GM21367 (cell line): ENCODE data around the gene INO80D.

Experiments used
- ATAC-seq: cut with Tn5 transposase; IDR thresholded peaks from one replicate; pipeline ENCODE4 v1.9.1; 2021; ENCODE audit not compliant: unreplicated experiment

The INO80D gene

DNA sequence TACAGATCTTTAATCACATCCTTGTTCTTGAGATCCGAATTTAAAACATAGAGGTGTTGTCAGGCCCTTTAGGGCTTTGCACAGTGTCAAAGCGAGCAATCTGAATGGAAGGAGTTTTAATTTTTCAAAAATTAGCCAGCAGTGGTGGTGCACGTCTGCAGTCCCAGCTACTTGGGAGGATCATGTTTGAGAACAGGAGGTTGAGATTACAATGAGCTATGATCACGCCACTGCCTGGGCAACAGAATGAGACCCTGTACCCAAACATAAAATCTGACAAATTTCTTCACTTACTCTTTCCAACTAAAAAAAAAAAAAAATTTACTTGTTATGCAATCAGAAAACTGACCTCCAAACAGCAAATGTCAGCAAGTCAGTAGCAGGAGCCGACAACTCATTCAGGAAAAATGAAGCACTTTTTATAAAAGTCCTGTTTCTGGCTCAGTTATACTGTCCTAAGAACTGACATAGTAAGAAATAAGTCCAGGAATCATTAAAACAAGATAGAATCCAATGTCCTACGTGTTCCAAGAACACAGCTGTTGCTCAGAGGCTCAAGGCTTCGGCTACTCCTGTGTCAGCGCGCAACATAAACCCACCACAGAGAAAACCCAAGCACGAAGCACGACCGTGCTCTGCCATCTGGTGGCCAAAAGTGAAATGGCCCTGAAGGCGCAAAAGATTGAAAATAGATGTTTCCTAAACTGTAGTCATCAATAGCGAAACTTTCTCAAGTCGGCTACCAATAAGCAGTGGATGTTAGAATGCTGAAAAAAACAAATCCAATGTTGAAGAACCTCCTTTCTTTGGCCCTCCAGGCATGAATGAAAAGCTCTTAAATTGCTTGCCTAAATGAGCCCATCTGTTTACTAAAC, 138.1 kb downstream of the INO80D start:
- ATAC-seq, result peak; percentile 94

DNA sequence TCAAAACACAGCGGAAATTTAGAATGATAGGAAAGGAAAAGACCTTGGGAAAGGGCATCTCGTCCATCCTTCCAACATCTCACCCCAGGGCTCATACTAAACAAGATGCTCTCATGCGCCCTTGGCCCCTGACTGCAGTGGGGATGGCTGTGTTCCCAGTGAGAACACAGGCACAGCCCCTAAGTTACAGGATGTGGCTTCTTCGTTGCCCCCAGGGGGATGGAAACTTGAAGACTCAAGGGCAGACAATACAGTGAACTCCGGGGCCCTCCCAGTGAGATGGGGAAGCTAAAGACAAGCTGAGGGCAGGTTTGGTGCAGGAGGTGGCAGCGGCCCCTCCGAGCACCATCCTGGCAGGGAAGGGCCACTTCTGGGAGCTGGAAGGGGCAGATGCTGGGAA, 139.7 kb downstream of the INO80D start:
- no peak for ATAC-seq
